Measurements from ENCODE around the gene RFC3.

The RFC3 gene

DNA sequence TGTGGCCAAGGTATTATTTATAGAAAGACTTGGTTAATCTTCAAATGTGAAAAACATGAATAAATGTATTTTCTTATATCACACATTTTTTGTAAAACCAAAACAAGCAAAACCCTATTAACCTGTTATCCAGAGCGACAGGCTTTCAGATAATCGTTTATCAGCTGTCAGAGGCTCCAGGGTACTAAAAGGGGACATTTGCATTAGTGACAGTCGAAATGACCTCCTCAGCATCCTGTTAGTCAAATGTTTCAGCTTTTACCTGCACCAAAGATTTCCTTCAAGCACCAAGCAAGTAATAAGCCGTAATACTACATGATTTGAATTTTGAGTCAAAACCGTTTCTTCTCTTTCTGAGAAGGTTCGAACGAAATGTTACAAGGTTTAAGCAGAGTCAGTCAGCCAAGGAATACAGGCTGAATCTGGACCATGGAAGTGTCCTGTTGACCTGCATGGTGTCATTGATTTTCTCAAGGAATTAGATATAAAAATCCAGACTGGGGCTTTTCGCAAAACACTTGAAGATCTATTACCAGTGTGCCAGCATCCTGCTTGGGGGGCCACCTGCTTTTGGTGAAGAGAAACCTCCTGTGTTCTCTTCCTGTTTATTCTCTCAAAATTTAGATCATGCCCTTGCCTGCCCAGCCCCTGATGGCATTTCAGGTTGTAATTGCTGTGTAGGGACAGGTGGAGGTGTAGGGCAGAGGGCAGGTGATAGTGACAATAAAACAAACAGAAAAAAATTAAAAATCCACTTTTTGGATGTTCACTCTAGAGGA, 11.3 kb upstream of the RFC3 start:
- TF ChIP-seq FOXP2 (optimal IDR thresholded peaks at IDR 0.05; ENCODE audit: borderline replicate concordance, extremely low read depth, extremely low read length, insufficient read depth) (no peak), POLR2AphosphoS5 (IDR thresholded peaks at IDR 0.05; ENCODE audit: low read depth, low read length) (no peak), TAF1 (IDR thresholded peaks at IDR 0.05; ENCODE audit: borderline replicate concordance, insufficient read depth, low read length) (no peak), SIN3A (IDR thresholded peaks at IDR 0.05; ENCODE audit: borderline replicate concordance, insufficient read depth, low read length) (no peak)
- TF ChIP-seq, protein P1, sequence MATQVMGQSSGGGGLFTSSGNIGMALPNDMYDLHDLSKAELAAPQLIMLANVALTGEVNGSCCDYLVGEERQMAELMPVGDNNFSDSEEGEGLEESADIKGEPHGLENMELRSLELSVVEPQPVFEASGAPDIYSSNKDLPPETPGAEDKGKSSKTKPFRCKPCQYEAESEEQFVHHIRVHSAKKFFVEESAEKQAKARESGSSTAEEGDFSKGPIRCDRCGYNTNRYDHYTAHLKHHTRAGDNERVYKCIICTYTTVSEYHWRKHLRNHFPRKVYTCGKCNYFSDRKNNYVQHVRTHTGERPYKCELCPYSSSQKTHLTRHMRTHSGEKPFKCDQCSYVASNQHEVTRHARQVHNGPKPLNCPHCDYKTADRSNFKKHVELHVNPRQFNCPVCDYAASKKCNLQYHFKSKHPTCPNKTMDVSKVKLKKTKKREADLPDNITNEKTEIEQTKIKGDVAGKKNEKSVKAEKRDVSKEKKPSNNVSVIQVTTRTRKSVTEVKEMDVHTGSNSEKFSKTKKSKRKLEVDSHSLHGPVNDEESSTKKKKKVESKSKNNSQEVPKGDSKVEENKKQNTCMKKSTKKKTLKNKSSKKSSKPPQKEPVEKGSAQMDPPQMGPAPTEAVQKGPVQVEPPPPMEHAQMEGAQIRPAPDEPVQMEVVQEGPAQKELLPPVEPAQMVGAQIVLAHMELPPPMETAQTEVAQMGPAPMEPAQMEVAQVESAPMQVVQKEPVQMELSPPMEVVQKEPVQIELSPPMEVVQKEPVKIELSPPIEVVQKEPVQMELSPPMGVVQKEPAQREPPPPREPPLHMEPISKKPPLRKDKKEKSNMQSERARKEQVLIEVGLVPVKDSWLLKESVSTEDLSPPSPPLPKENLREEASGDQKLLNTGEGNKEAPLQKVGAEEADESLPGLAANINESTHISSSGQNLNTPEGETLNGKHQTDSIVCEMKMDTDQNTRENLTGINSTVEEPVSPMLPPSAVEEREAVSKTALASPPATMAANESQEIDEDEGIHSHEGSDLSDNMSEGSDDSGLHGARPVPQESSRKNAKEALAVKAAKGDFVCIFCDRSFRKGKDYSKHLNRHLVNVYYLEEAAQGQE (IDR thresholded peaks at IDR 0.05; ENCODE audit: insufficient read depth in 1 of 2, low read depth in 2 of 2, low read length in 2 of 2) = no peak

- no peak for TF ChIP-seq TAF1 (IDR thresholded peaks at IDR 0.05; ENCODE audit: borderline replicate concordance, insufficient read depth, low read length)
- TF ChIP-seq FOXP2 (optimal IDR thresholded peaks at IDR 0.05; ENCODE audit: borderline replicate concordance, extremely low read depth, extremely low read length, insufficient read depth) = no peak
- TF ChIP-seq, protein P1 (IDR thresholded peaks at IDR 0.05; ENCODE audit: insufficient read depth in 1 of 2, low read depth in 2 of 2, low read length in 2 of 2) = no peak
- no peak for TF ChIP-seq POLR2AphosphoS5 (IDR thresholded peaks at IDR 0.05; ENCODE audit: low read depth, low read length)
- TF ChIP-seq SIN3A (IDR thresholded peaks at IDR 0.05; ENCODE audit: borderline replicate concordance, insufficient read depth, low read length) = no peak
These were observed 2.9 kb upstream of the RFC3 start for GRCh38 chr13:33815011-33815550.

GRCh38 chr13:33816912-33817311, 1.0 kb upstream of the RFC3 start:
- no peak for TF ChIP-seq POLR2AphosphoS5 (IDR thresholded peaks at IDR 0.05; ENCODE audit: low read depth, low read length)
- TF ChIP-seq TAF1 (IDR thresholded peaks at IDR 0.05; ENCODE audit: borderline replicate concordance, insufficient read depth, low read length) = no peak
- TF ChIP-seq FOXP2 (optimal IDR thresholded peaks at IDR 0.05; ENCODE audit: borderline replicate concordance, extremely low read depth, extremely low read length, insufficient read depth) = no peak
- TF ChIP-seq, protein P1 (IDR thresholded peaks at IDR 0.05; ENCODE audit: insufficient read depth in 1 of 2, low read depth in 2 of 2, low read length in 2 of 2) = no peak
- TF ChIP-seq SIN3A (IDR thresholded peaks at IDR 0.05; ENCODE audit: borderline replicate concordance, insufficient read depth, low read length) = no peak

GRCh38 chr13:33817513-33817900, 442 bp upstream of the RFC3 start:
- no peak for TF ChIP-seq FOXP2 (optimal IDR thresholded peaks at IDR 0.05; ENCODE audit: borderline replicate concordance, extremely low read depth, extremely low read length, insufficient read depth)
- no peak for TF ChIP-seq TAF1 (IDR thresholded peaks at IDR 0.05; ENCODE audit: borderline replicate concordance, insufficient read depth, low read length)
- TF ChIP-seq, protein P1 (IDR thresholded peaks at IDR 0.05; ENCODE audit: insufficient read depth in 1 of 2, low read depth in 2 of 2, low read length in 2 of 2) = no peak
- no peak for TF ChIP-seq SIN3A (IDR thresholded peaks at IDR 0.05; ENCODE audit: borderline replicate concordance, insufficient read depth, low read length)
- TF ChIP-seq POLR2AphosphoS5 (IDR thresholded peaks at IDR 0.05; ENCODE audit: low read depth, low read length) = no peak
